Activated CD4-positive, alpha-beta T cell treated with anti-CD3 and anti-CD28 coated beads for 24 hours (primary cell): ENCODE results near the gene PERM1.
"Not testable (repeated sequence)": the region's sequence is repeated elsewhere in the genome, so short reads cannot be mapped to it uniquely, and the experiment has no call there.

ENCODE experiments used
- DNase-seq, 2 donors: peaks; one replicate each; pipeline ENCODE4 v3.0.0-alpha.2; 2020; ENCODE audit warnings: low read depth in 2 of 2

The PERM1 gene

GRCh38 chr1:981955-982558 lies at the start of gene PERM1:
Gene PERM1 (minus strand): TSS chr1:982093. CDS start chr1:981029, 1,064 bp downstream.
- DNase-seq = no peak

GRCh38 chr1:1030867-1031658 lies 49.2 kb upstream of the PERM1 start:
- DNase-seq = not testable (repeated sequence)

- DNase-seq = no peak
These were observed 45.9 kb upstream of the PERM1 start for GRCh38 chr1:1027791-1028190.

- DNase-seq = no peak
These were observed 44.9 kb upstream of the PERM1 start for GRCh38 chr1:1026599-1027413.

- DNase-seq = no peak
These were observed 43.8 kb upstream of the PERM1 start for GRCh38 chr1:1025730-1026129.

GRCh38 chr1:1024771-1025699 lies 43.1 kb upstream of the PERM1 start:
- DNase-seq = no peak

- no peak for DNase-seq
These were observed 42.4 kb upstream of the PERM1 start for GRCh38 chr1:1024149-1024770.

GRCh38 chr1:1023700-1024099 lies 41.8 kb upstream of the PERM1 start:
- no peak for DNase-seq

- DNase-seq = no peak
These were observed 40.6 kb upstream of the PERM1 start for GRCh38 chr1:1022302-1023009.

GRCh38 chr1:1021920-1022259 lies 40.0 kb upstream of the PERM1 start:
- DNase-seq = no peak

GRCh38 chr1:1021010-1021919 lies 39.4 kb upstream of the PERM1 start:
- DNase-seq = no peak

GRCh38 chr1:1020415-1021009 lies 38.6 kb upstream of the PERM1 start:
- no peak for DNase-seq

GRCh38 chr1:1020000-1020404 lies 38.1 kb upstream of the PERM1 start, which contains the start of gene AGRN:
Gene AGRN (plus strand): TSS chr1:1020120. CDS start chr1:1020173, 53 bp downstream.
- no peak for DNase-seq

- DNase-seq = peak; percentile 72 to 73
These were observed 37.5 kb upstream of the PERM1 start for GRCh38 chr1:1019122-1019999.

GRCh38 chr1:1018321-1018685 lies 36.4 kb upstream of the PERM1 start:
- DNase-seq = not testable (repeated sequence)

GRCh38 chr1:1017397-1018320 lies 35.8 kb upstream of the PERM1 start:
- DNase-seq = not testable (repeated sequence)
